WTC11 (cell line): ENCODE measurements around the gene USP34.

Experiments
- CBFB ChIP-seq: sonication (generic); formaldehyde crosslinking; IDR thresholded peaks from 2 replicates; pipeline ENCODE4 v1.8.1; 2022; ENCODE audit warnings: mild to moderate bottlenecking, low read depth, missing genetic modification reagents
- ESRRA ChIP-seq: sonication (generic); formaldehyde crosslinking; IDR thresholded peaks from 2 replicates; pipeline ENCODE4 v1.8.1; 2022; ENCODE audit warnings: mild to moderate bottlenecking, missing genetic modification reagents, borderline replicate concordance
- GRHL2 ChIP-seq: fragments of 250-450 bp; sonication (Bioruptor Pico); IDR thresholded peaks from 2 replicates; pipeline ENCODE4 v1.8.0; 2022; ENCODE audit warnings: mild to moderate bottlenecking, moderate library complexity; ENCODE audit not compliant: insufficient replicate concordance, severe bottlenecking
- MYBL2 ChIP-seq: sonication (generic); formaldehyde crosslinking; IDR thresholded peaks from 2 replicates; pipeline ENCODE4 v1.8.1; 2023; ENCODE audit warnings: mild to moderate bottlenecking, moderate library complexity, missing genetic modification reagents
- ZNF263 ChIP-seq: sonication (generic); formaldehyde crosslinking; IDR thresholded peaks from 2 replicates; pipeline ENCODE4 v1.8.1; 2022; ENCODE audit warnings: low read depth, mild to moderate bottlenecking, moderate library complexity, missing genetic modification reagents
- TF ChIP-seq, protein P1 (sequence below): fragments of 200-600 bp; IDR thresholded peaks from 2 replicates; pipeline ENCODE4 v1.8.0; 2022; ENCODE audit warnings: antibody characterized with exemption
- TF ChIP-seq, protein P2 (sequence below): sonication (generic); formaldehyde crosslinking; IDR thresholded peaks from 2 replicates; pipeline ENCODE4 v1.8.0; 2022; ENCODE audit warnings: mild to moderate bottlenecking, missing genetic modification reagents
- TF ChIP-seq, protein P3 (sequence below): sonication (generic); formaldehyde crosslinking; conservative IDR thresholded peaks from 2 replicates; pipeline ENCODE4 v1.8.1; 2022; ENCODE audit warnings: mild to moderate bottlenecking, missing genetic modification reagents
- TF ChIP-seq, protein P4 (sequence below): sonication (generic); formaldehyde crosslinking; IDR thresholded peaks from 2 replicates; pipeline ENCODE4 v1.8.0; 2022; ENCODE audit warnings: mild to moderate bottlenecking, missing genetic modification reagents
- TF ChIP-seq, protein P5 (sequence below): sonication (generic); formaldehyde crosslinking; IDR thresholded peaks from 2 replicates; pipeline ENCODE4 v1.8.1; 2023; ENCODE audit warnings: mild to moderate bottlenecking, missing genetic modification reagents, moderate library complexity

DNA sequence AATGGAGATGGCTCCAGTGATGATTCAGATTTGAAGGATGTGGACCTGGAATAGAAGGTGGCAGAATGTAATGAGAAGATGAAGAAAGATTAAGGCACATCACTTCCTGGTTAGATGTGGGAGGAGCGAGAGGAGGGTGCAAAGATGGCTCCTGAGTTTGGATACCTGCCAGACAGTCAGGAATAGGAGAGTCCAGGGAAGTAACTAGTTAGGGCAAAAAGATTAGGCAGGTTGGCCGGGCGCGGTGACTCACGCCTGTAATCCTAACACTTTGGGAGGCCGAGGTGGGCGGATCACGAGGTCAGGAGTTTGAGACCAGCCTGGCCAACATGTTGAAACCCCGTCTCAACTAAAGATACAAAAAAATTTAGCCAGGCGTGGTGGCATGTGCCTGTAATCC is 303.3 kb downstream of the USP34 start:
- TF ChIP-seq, protein P1, sequence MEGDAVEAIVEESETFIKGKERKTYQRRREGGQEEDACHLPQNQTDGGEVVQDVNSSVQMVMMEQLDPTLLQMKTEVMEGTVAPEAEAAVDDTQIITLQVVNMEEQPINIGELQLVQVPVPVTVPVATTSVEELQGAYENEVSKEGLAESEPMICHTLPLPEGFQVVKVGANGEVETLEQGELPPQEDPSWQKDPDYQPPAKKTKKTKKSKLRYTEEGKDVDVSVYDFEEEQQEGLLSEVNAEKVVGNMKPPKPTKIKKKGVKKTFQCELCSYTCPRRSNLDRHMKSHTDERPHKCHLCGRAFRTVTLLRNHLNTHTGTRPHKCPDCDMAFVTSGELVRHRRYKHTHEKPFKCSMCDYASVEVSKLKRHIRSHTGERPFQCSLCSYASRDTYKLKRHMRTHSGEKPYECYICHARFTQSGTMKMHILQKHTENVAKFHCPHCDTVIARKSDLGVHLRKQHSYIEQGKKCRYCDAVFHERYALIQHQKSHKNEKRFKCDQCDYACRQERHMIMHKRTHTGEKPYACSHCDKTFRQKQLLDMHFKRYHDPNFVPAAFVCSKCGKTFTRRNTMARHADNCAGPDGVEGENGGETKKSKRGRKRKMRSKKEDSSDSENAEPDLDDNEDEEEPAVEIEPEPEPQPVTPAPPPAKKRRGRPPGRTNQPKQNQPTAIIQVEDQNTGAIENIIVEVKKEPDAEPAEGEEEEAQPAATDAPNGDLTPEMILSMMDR: no peak
- TF ChIP-seq, protein P2, sequence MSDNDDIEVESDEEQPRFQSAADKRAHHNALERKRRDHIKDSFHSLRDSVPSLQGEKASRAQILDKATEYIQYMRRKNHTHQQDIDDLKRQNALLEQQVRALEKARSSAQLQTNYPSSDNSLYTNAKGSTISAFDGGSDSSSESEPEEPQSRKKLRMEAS (CRISPR knock-in tag): no peak
- TF ChIP-seq MYBL2 (no peak), ZNF263 (CRISPR knock-in tag) (no peak), CBFB (CRISPR knock-in tag) (no peak), GRHL2 (CRISPR knock-in tag) (no peak), ESRRA (CRISPR knock-in tag) (no peak)
- TF ChIP-seq, protein P3, sequence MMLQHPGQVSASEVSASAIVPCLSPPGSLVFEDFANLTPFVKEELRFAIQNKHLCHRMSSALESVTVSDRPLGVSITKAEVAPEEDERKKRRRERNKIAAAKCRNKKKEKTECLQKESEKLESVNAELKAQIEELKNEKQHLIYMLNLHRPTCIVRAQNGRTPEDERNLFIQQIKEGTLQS: no peak
- TF ChIP-seq, protein P4, sequence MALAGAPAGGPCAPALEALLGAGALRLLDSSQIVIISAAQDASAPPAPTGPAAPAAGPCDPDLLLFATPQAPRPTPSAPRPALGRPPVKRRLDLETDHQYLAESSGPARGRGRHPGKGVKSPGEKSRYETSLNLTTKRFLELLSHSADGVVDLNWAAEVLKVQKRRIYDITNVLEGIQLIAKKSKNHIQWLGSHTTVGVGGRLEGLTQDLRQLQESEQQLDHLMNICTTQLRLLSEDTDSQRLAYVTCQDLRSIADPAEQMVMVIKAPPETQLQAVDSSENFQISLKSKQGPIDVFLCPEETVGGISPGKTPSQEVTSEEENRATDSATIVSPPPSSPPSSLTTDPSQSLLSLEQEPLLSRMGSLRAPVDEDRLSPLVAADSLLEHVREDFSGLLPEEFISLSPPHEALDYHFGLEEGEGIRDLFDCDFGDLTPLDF: no peak
- TF ChIP-seq, protein P5, sequence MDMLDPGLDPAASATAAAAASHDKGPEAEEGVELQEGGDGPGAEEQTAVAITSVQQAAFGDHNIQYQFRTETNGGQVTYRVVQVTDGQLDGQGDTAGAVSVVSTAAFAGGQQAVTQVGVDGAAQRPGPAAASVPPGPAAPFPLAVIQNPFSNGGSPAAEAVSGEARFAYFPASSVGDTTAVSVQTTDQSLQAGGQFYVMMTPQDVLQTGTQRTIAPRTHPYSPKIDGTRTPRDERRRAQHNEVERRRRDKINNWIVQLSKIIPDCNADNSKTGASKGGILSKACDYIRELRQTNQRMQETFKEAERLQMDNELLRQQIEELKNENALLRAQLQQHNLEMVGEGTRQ (CRISPR knock-in tag): no peak
